Activated CD4-positive, alpha-beta memory T cell treated with anti-CD3 and anti-CD28 coated beads, Interleukin-2, amount 10 ng/mL, durations not matched to agents 7 days and 5 days (primary cell): Measurements from ENCODE around the gene C1orf56. TPM values are rescaled to one million over a fixed set of nuclear protein-coding genes. Genes with fewer than 3 reads are reported as not detected.
A peak's percentile ranks its signal among the peaks of the same experiment; 100 is the strongest.

Source experiments
- CTCF ChIA-PET: fragments of 350-600 bp; sonication (Branson Sonifier 250); formaldehyde crosslinking; loops from one replicate; lab custom pipeline; 2021; ENCODE audit warnings: antibody characterized with exemption, inconsistent platforms; lab: Charles Lee
- POLR2A ChIA-PET: fragments of 350-600 bp; sonication (Branson Sonifier 250); formaldehyde crosslinking; loops from one replicate; lab custom pipeline; 2021; ENCODE audit warnings: antibody characterized with exemption; lab: Charles Lee
- DNase-seq: peaks from one replicate; pipeline ENCODE4 v3.0.0-alpha.2; 2020
- H3K27ac Mint-ChIP-seq: one replicate; pipeline ENCODE4 v1.8.0; 2021; ENCODE audit warnings: mild to moderate bottlenecking, mixed read lengths
- H3K27me3 Mint-ChIP-seq: one replicate; pipeline ENCODE4 v1.8.0; 2021; ENCODE audit warnings: mixed read lengths
- H3K36me3 Mint-ChIP-seq: one replicate; pipeline ENCODE4 v1.8.0; 2021; ENCODE audit warnings: low read depth, mixed read lengths
- H3K4me1 Mint-ChIP-seq: one replicate; pipeline ENCODE4 v1.8.0; 2021; ENCODE audit warnings: mixed read lengths
- H3K4me3 Mint-ChIP-seq: one replicate; pipeline ENCODE4 v1.8.0; 2021; ENCODE audit warnings: mild to moderate bottlenecking, mixed read lengths
- H3K9me3 Mint-ChIP-seq: one replicate; pipeline ENCODE4 v1.8.0; 2021; ENCODE audit warnings: mixed read lengths
- total RNA-seq, 2 experiments: library from RNA; stranded (reverse); gene quantifications; one replicate each; pipeline ENCODE4 v1.2.3, GENCODE V29; 2021

The C1orf56 gene
- total RNA-seq, 2 experiments from 2014 or later: 1.2 to 1.7 TPM

DNA sequence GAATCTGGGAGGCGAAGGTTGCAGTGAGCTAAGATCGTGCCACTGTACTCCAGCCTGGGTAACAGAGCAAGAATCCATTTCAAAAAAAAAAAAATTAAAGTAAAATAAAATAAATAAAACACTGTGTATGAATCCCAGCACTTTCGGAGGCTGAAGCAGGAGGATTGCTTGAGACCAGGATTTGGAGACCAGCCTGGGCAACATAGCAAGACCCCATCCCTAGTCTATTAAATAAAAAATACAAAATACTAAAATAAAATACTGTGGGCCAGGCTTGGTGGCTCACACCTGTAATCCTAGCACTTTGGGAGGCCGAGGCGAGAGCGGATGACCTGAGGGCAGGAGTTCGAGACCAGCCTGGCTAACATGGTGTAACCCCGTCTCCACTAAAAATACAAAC, 15.4 kb upstream of the C1orf56 start:
- ChIA-PET CTCF (interaction anchor here (1.6 kb wide), 1 partner anchor 36 kb away, joined by 3 read pairs; no protein-coding TSS in a partner anchor), POLR2A (no interaction called here)
- H3K27ac Mint-ChIP-seq: no peak overlapping the region
- no peaks in the 10 kb centered on the region for H3K4me1 Mint-ChIP-seq
- H3K36me3 Mint-ChIP-seq: peaks cover 42% of the 10 kb centered on the region
- no peaks in the 10 kb centered on the region for H3K9me3 Mint-ChIP-seq
- no peaks in the 10 kb centered on the region for H3K27me3 Mint-ChIP-seq
- H3K4me3 Mint-ChIP-seq: no peak overlapping the region
- no peak for DNase-seq

DNA sequence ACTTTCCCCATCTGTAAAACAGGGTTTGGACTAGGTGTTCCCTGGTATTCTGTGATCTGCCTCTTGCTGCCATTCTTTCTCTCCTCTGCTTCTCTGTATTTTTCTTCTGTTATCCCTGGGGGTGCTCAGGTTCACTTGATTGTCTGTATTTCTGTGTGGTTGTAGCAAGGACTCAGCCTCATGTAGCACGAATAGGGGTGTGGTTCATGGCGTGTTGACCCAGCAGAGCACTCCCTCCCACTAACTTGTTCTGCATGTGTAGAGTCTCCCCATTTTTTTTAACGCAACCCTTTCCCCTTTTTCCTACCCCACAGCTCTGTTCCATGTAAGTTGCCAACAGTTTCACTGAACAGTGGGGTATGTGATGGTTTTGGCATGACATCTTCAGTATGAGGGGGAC, 12.4 kb upstream of the C1orf56 start:
- POLR2A ChIA-PET: interaction anchor here (1.3 kb wide), 1 partner anchor 23 kb away, joined by 3 read pairs; no protein-coding TSS in a partner anchor

GRCh38 chr1:151036356-151036755, 11.2 kb upstream of the C1orf56 start, which contains the start of gene BNIPL:
Gene BNIPL (plus strand): TSS chr1:151036586. CDS start chr1:151036726, 140 bp downstream.
- Mint-ChIP-seq H3K4me1 (no peaks in the 10 kb centered on the region), H3K4me3 (no peak within 1 kb of the TSS), H3K27ac (no peak within 1 kb of the TSS), H3K36me3 (peaks cover 25% of the 10 kb centered on the region), H3K27me3 (no peaks in the 10 kb centered on the region), H3K9me3 (no peaks in the 10 kb centered on the region)
- ChIA-PET POLR2A (interaction anchor here (1.1 kb wide), 1 partner anchor 11 kb away, joined by 3 read pairs; the partner anchor contains the start of gene C1orf56), CTCF (interaction anchor here (0.7 kb wide), 1 partner anchor 12 kb away, joined by 3 read pairs; no protein-coding TSS in a partner anchor)
- DNase-seq: no peak

More for the DNA sequence above, 12.4 kb upstream of the C1orf56 start:
- no peak for DNase-seq
- Mint-ChIP-seq H3K27ac (no peak overlapping the region), H3K4me1 (no peaks in the 10 kb centered on the region), H3K4me3 (no peak overlapping the region), H3K9me3 (no peaks in the 10 kb centered on the region), H3K36me3 (peaks cover 30% of the 10 kb centered on the region), H3K27me3 (no peaks in the 10 kb centered on the region)
- CTCF ChIA-PET: no interaction called here

DNA sequence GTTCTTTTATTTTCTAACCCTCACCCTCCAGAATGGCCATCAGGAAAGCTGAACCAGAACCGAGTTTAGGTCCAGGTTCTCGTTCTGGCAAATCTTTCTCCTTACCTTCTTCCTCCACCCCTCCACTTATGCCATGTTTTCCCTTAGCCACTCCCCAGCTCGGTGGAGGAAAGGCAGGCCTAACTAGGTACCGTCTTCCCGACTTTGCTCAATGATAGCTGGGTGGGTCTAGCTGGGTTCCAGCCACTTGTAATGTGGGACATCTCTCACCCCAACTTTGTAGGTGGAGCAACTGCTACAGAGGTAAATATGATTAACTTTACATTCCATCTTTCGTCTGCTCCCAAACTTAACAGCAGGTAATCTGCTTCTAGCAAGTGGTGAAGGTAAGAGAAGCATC, 10.5 kb upstream of the C1orf56 start:
- Mint-ChIP-seq H3K9me3 (no peaks in the 10 kb centered on the region), H3K4me3 (no peak overlapping the region), H3K4me1 (no peaks in the 10 kb centered on the region), H3K27ac (no peak overlapping the region), H3K27me3 (no peaks in the 10 kb centered on the region), H3K36me3 (peaks cover 22% of the 10 kb centered on the region)
- no peak for DNase-seq
- ChIA-PET CTCF (interaction anchor here (0.7 kb wide), 1 partner anchor 12 kb away, joined by 3 read pairs; no protein-coding TSS in a partner anchor), POLR2A (interaction anchor here (1.1 kb wide), 1 partner anchor 11 kb away, joined by 3 read pairs; the partner anchor contains the start of gene C1orf56)

- CTCF ChIA-PET: interaction anchor here (1.0 to 2.0 kb wide), 2 partner anchors 15 to 18 kb away, joined by 3 to 6 read pairs; no protein-coding TSS in a partner anchor
- POLR2A ChIA-PET: interaction anchor here (1.0 kb wide), 1 partner anchor 9 kb away, joined by 3 read pairs; no protein-coding TSS in a partner anchor
- peaks cover 10% of the 10 kb centered on the region for H3K4me1 Mint-ChIP-seq
- DNase-seq: no peak
- no peak overlapping the region for H3K4me3 Mint-ChIP-seq
- H3K36me3 Mint-ChIP-seq: peaks cover 12% of the 10 kb centered on the region
- no peaks in the 10 kb centered on the region for H3K27me3 Mint-ChIP-seq
- H3K9me3 Mint-ChIP-seq: no peaks in the 10 kb centered on the region
- H3K27ac Mint-ChIP-seq: no peak overlapping the region
Observed at GRCh38 chr1:151039521-151039920, 8.0 kb upstream of the C1orf56 start.

- peaks cover 27% of the 10 kb centered on the region for H3K4me1 Mint-ChIP-seq
- CTCF ChIA-PET: interaction anchor here (0.9 to 1.7 kb wide), 4 partner anchors 12 to 57 kb away, joined by 3 to 11 read pairs (median 4); no protein-coding TSS in a partner anchor
- no peaks in the 10 kb centered on the region for H3K9me3 Mint-ChIP-seq
- peak; percentile 23 for DNase-seq
- no peaks in the 10 kb centered on the region for H3K27me3 Mint-ChIP-seq
- POLR2A ChIA-PET: interaction anchor here (0.9 to 4.1 kb wide), 5 partner anchors 12 to 37 kb away, joined by 3 to 25 read pairs (median 3); no protein-coding TSS in a partner anchor
- no peak overlapping the region for H3K4me3 Mint-ChIP-seq
- no peak overlapping the region for H3K27ac Mint-ChIP-seq
- no peaks in the 10 kb centered on the region for H3K36me3 Mint-ChIP-seq
Observed at GRCh38 chr1:151043163-151043562, 4.4 kb upstream of the C1orf56 start.

DNA sequence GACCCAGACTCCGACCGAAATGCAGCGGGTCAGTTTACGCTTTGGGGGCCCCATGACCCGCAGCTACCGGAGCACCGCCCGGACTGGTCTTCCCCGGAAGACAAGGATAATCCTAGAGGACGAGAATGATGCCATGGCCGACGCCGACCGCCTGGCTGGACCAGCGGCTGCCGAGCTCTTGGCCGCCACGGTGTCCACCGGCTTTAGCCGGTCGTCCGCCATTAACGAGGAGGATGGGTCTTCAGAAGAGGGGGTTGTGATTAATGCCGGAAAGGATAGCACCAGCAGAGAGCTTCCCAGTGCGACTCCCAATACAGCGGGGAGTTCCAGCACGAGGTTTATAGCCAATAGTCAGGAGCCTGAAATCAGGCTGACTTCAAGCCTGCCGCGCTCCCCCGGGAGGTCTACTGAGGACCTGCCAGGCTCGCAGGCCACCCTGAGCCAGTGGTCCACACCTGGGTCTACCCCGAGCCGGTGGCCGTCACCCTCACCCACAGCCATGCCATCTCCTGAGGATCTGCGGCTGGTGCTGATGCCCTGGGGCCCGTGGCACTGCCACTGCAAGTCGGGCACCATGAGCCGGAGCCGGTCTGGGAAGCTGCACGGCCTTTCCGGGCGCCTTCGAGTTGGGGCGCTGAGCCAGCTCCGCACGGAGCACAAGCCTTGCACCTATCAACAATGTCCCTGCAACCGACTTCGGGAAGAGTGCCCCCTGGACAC, 534 bp downstream of the C1orf56 start:
- DNase-seq: peak; percentile 65
- ChIA-PET POLR2A (interaction anchor here (0.8 to 7.7 kb wide), 16 partner anchors 9 to 234 kb away, joined by 3 to 148 read pairs (median 4); partner anchors contain the start of genes BNIPL, CDC42SE1, GABPB2 and MINDY1), CTCF (interaction anchor here (0.9 to 3.9 kb wide), 12 partner anchors 10 to 109 kb away, joined by 3 to 48 read pairs (median 4); partner anchors contain the start of genes CDC42SE1, MLLT11 and TNFAIP8L2)
- Mint-ChIP-seq H3K27ac (peak overlapping the region; percentile 79), H3K4me3 (peak overlapping the region; percentile 82), H3K9me3 (no peaks in the 10 kb centered on the region), H3K4me1 (peaks cover 57% of the 10 kb centered on the region), H3K36me3 (peaks cover 31% of the 10 kb centered on the region), H3K27me3 (no peaks in the 10 kb centered on the region)

GRCh38 chr1:151048645-151049032, 1.1 kb downstream of the C1orf56 start:
- Mint-ChIP-seq H3K36me3 (peaks cover 37% of the 10 kb centered on the region), H3K27me3 (no peaks in the 10 kb centered on the region), H3K4me1 (peaks cover 54% of the 10 kb centered on the region), H3K27ac (peak overlapping the region; percentile 79), H3K9me3 (no peaks in the 10 kb centered on the region), H3K4me3 (peak overlapping the region; percentile 82)
- ChIA-PET POLR2A (interaction anchor here (0.9 to 7.7 kb wide), 10 partner anchors 10 to 233 kb away, joined by 3 to 148 read pairs (median 6); partner anchors contain the start of genes CDC42SE1, GABPB2, MINDY1 and MLLT11), CTCF (interaction anchor here (0.9 to 3.9 kb wide), 8 partner anchors 10 to 108 kb away, joined by 3 to 48 read pairs (median 5); partner anchors contain the start of genes CDC42SE1, MLLT11 and TNFAIP8L2)
- DNase-seq: no peak

- Mint-ChIP-seq H3K27me3 (no peaks in the 10 kb centered on the region), H3K4me1 (peaks cover 56% of the 10 kb centered on the region), H3K36me3 (peaks cover 45% of the 10 kb centered on the region), H3K27ac (no peak overlapping the region), H3K9me3 (no peaks in the 10 kb centered on the region), H3K4me3 (no peak overlapping the region)
- ChIA-PET POLR2A (interaction anchor here (0.8 to 7.7 kb wide), 9 partner anchors 10 to 232 kb away, joined by 3 to 148 read pairs (median 4); partner anchors contain the start of genes CDC42SE1, MINDY1, MLLT11 and VPS72), CTCF (interaction anchor here (1.3 to 1.5 kb wide), 2 partner anchors 22 to 25 kb away, joined by 5 read pairs; no protein-coding TSS in a partner anchor)
- no peak for DNase-seq
Observed at GRCh38 chr1:151049458-151049857, 1.9 kb downstream of the C1orf56 start.

DNA sequence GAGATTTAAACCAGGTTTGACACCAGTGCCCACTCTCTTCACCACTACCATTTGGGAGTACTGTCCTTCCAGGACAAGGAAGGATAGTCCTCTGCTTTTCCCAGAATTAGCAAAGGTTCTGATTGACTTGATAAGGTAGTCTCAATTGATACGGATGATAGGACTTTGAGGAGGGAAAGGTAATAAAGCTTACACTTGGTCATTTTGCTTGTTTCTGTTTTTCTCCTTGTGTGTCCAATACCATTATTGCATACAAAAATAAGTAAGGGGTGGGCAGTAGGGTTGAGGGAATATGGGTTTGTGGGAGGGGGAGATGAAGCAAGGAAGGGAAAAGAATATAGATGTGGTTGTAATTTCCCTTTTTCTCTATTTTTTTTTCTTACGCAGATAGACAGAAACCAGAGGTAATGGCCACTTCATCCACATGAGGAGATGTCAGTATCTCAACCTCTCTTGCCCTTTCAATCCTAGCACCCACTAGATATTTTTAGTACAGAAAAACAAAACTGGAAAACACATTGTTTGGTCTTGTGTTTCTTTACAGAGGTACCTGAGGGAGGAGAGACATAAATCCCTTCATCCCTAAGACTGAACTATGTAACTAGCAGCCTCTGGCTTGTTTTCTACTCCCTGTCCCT, 2.6 kb downstream of the C1orf56 start:
- peak overlapping the region; percentile 35 for H3K27ac Mint-ChIP-seq
- H3K4me1 Mint-ChIP-seq: peaks cover 62% of the 10 kb centered on the region
- H3K27me3 Mint-ChIP-seq: no peaks in the 10 kb centered on the region
- H3K36me3 Mint-ChIP-seq: peaks cover 52% of the 10 kb centered on the region
- H3K4me3 Mint-ChIP-seq: no peak overlapping the region
- no peak for DNase-seq
- POLR2A ChIA-PET: interaction anchor here (0.8 to 7.7 kb wide), 8 partner anchors 9 to 232 kb away, joined by 3 to 148 read pairs (median 4); partner anchors contain the start of genes CDC42SE1, MINDY1, MLLT11 and VPS72
- no peaks in the 10 kb centered on the region for H3K9me3 Mint-ChIP-seq
- CTCF ChIA-PET: interaction anchor here (0.8 to 1.8 kb wide), 5 partner anchors 9 to 29 kb away, joined by 3 to 6 read pairs (median 5); partner anchors contain the start of gene CDC42SE1

DNA sequence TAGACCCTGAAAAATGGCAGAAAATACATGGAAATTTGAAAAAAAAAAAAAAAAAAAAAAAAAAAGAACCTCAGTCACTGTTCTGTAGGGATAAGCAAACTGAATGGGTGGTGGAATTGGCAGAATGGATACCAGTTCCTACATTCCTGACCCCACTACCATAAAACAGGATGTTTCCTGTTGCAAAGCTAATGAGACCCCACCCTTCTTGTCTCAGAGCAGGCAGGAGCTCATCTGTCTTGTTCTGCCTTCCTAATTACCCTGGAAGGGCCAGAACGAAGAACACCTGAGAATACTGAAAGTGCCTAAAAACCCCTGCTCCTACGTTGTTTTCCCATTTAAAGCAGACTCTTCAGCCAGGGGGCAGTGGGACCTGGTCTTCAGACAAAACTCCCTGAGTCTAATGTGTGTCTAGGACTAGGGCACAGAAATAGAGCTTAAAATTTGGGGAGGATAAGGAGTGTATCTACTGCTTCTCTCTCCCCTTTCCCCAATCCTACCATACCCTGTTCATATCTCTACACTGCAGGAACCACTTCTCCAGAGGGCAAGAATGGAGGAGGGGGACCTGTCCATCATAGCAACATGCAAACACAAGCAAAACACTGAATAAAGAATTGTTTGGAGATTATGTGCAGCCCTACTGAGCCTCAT, 3.9 kb downstream of the C1orf56 start:
- Mint-ChIP-seq H3K4me3 (no peak overlapping the region), H3K27ac (peak overlapping the region; percentile 63), H3K36me3 (peaks cover 65% of the 10 kb centered on the region), H3K4me1 (peaks cover 73% of the 10 kb centered on the region), H3K9me3 (no peaks in the 10 kb centered on the region), H3K27me3 (no peaks in the 10 kb centered on the region)
- POLR2A ChIA-PET: interaction anchor here (0.6 to 7.7 kb wide), 5 partner anchors 8 to 105 kb away, joined by 3 to 148 read pairs (median 3); partner anchors contain the start of genes CDC42SE1, MINDY1 and MLLT11
- DNase-seq: no peak
- CTCF ChIA-PET: interaction anchor here (0.9 to 1.8 kb wide), 3 partner anchors 8 to 38 kb away, joined by 3 to 6 read pairs (median 3); partner anchors contain the start of gene CDC42SE1
